Testis (tissue), 2 donors: ENCODE measurements around the gene PNPLA6.

Experiments used
- CTCF ChIP-seq, 3 experiments: fragments of 450-650 bp in 2 of 3; fragments of 200-600 bp in 1 of 3; sonication (generic) in 1 of 3; IDR thresholded peaks; one replicate each; pipeline ENCODE4 v1.5.1; 2016 to 2019; ENCODE audit warnings: antibody characterized with exemption in 3 of 3, mild to moderate bottlenecking in 2 of 3, moderate library complexity in 1 of 3
- POLR2A ChIP-seq: fragments of 450-650 bp; IDR thresholded peaks from one replicate; pipeline ENCODE4 v1.6.1; 2017; ENCODE audit warnings: antibody characterized with exemption, mild to moderate bottlenecking, moderate library complexity

- TF ChIP-seq CTCF (IDR thresholded peaks at IDR 0.05) (no peak), POLR2A (no peak)
Measured at GRCh38 chr19:7528522-7529245, 6.8 kb upstream of the PNPLA6 start.
